Endodermal cell (in vitro differentiated cells): ENCODE data around the gene TNFAIP3. TPM values are rescaled to one million over a fixed set of nuclear protein-coding genes. Genes with fewer than 3 reads are reported as not detected.

Source experiments
- DNase-seq: peaks from one replicate; pipeline ENCODE4 v3.0.0-alpha.2; 2017
- H3K27ac ChIP-seq: 2 replicates; pipeline ENCODE4 v1.5.1; 2013; ENCODE audit warnings: mild to moderate bottlenecking, low read depth, low read length, moderate library complexity
- H3K27me3 ChIP-seq: 2 replicates; pipeline ENCODE4 v1.6.1; 2013; ENCODE audit warnings: mild to moderate bottlenecking, low read length, moderate library complexity; ENCODE audit not compliant: insufficient read depth, control insufficient read depth, poor library complexity, severe bottlenecking
- H3K36me3 ChIP-seq: 2 replicates; pipeline ENCODE4 v1.7.0; 2013; ENCODE audit warnings: mild to moderate bottlenecking, low read length, moderate library complexity; ENCODE audit not compliant: control insufficient read depth, insufficient read depth
- H3K4me1 ChIP-seq: one replicate; pipeline ENCODE4 v1.7.0; 2013; ENCODE audit warnings: low read length; ENCODE audit not compliant: control insufficient read depth, insufficient read depth
- H3K4me3 ChIP-seq: 2 replicates; pipeline ENCODE4 v1.5.1; 2013; ENCODE audit warnings: mild to moderate bottlenecking, low read length, moderate library complexity
- H3K9ac ChIP-seq: 2 replicates; pipeline ENCODE4 v1.6.1; 2013; ENCODE audit warnings: mild to moderate bottlenecking, low read length, moderate library complexity; ENCODE audit not compliant: poor library complexity, severe bottlenecking; ENCODE audit errors: extremely low read depth
- H3K9me3 ChIP-seq: 2 replicates; pipeline ENCODE4 v1.6.1; 2013; ENCODE audit warnings: mild to moderate bottlenecking, low read length, moderate library complexity; ENCODE audit not compliant: control insufficient read depth
- H3K27ac Mint-ChIP-seq: 2 replicates; pipeline ENCODE4 v1.8.0; 2020; ENCODE audit warnings: mixed read lengths
- H3K27me3 Mint-ChIP-seq: 2 replicates; pipeline ENCODE4 v1.8.0; 2021; ENCODE audit warnings: mild to moderate bottlenecking, mixed read lengths; ENCODE audit not compliant: insufficient read depth
- H3K36me3 Mint-ChIP-seq: 2 replicates; pipeline ENCODE4 v1.8.0; 2020; ENCODE audit warnings: low read depth, mixed read lengths
- H3K4me1 Mint-ChIP-seq: 2 replicates; pipeline ENCODE4 v1.8.0; 2020; ENCODE audit warnings: mixed read lengths
- H3K4me3 Mint-ChIP-seq: 2 replicates; pipeline ENCODE4 v1.8.0; 2020; ENCODE audit warnings: mild to moderate bottlenecking, moderate library complexity, mixed read lengths
- H3K9me3 Mint-ChIP-seq: 2 replicates; pipeline ENCODE4 v1.8.0; 2020; ENCODE audit warnings: mild to moderate bottlenecking, mixed read lengths
- CTCF ChIP-seq: fragments of 200-600 bp; sonication (generic); conservative IDR thresholded peaks from 2 replicates; pipeline ENCODE4 v1.5.0; 2021; ENCODE audit warnings: antibody characterized with exemption, mild to moderate bottlenecking
- WGBS, 2 experiments: methylation state at CpG; one replicate each; pipeline versions ENCODE4 v1.1.5 to v1.1.7; 2013; ENCODE audit warnings: missing lambda C conversion rate in 2 of 2, mixed read lengths in 1 of 2; ENCODE audit not compliant: insufficient coverage in 1 of 2, insufficient read length in 1 of 2; 5-methylcytosine and 5-hydroxymethylcytosine counted together
- total RNA-seq, 2 donors: library from RNA; stranded (reverse); fragmentation: NEBNext Ultra II Directional in 1 of 2; extraction: Animal tissue kit (Norgen Biotek cat#: 25700) in 1 of 2; gene quantifications; 2 replicates in 1 of 2; 3 replicates in 1 of 2; pipeline ENCODE4 v1.2.1, GENCODE V29; 2021

Gene TNFAIP3
- total RNA-seq, 2 donors from 2014 or later: 4.4 to 12.3 TPM

- 80 to 87% methylated on average over 8 to 11 of the region's 11 CpGs for WGBS, 2 experiments
- Mint-ChIP-seq H3K36me3 (no peaks in the 10 kb centered on the region), H3K4me3 (no peak overlapping the region), H3K27ac (no peak overlapping the region), H3K9me3 (no peaks in the 10 kb centered on the region), H3K27me3 (no peaks in the 10 kb centered on the region), H3K4me1 (peaks cover 12% of the 10 kb centered on the region)
- Histone ChIP-seq H3K9me3 (no peaks in the 10 kb centered on the region), H3K27me3 (no peaks in the 10 kb centered on the region), H3K9ac (no peak overlapping the region), H3K4me3 (no peak overlapping the region), H3K27ac (peak overlapping the region; percentile 70), H3K4me1 (no peaks in the 10 kb centered on the region), H3K36me3 (no peaks in the 10 kb centered on the region)
- DNase-seq: peak; percentile 59
- TF ChIP-seq CTCF: no peak
Observed at GRCh38 chr6:137823826-137824555, 43.1 kb upstream of the TNFAIP3 start.

- H3K4me3 ChIP-seq: no peak overlapping the region
- no peaks in the 10 kb centered on the region for H3K27me3 ChIP-seq
- TF ChIP-seq CTCF: no peak
- Mint-ChIP-seq H3K27ac (no peak overlapping the region), H3K27me3 (no peaks in the 10 kb centered on the region), H3K4me1 (peaks cover 12% of the 10 kb centered on the region), H3K4me3 (no peak overlapping the region), H3K36me3 (no peaks in the 10 kb centered on the region), H3K9me3 (no peaks in the 10 kb centered on the region)
- H3K9me3 ChIP-seq: no peaks in the 10 kb centered on the region
- H3K27ac ChIP-seq: peak overlapping the region; percentile 70
- no peak overlapping the region for H3K9ac ChIP-seq
- DNase-seq: no peak
- H3K36me3 ChIP-seq: no peaks in the 10 kb centered on the region
- no peaks in the 10 kb centered on the region for H3K4me1 ChIP-seq
- WGBS, 2 experiments: 88% methylated on average over 1 of the region's 1 CpG; no CpG with 5 or more reads in 1 of the 2 experiments
Observed at GRCh38 chr6:137824556-137824879, 42.5 kb upstream of the TNFAIP3 start.

GRCh38 chr6:137824896-137825295 is 42.2 kb upstream of the TNFAIP3 start:
- no peaks in the 10 kb centered on the region for H3K36me3 ChIP-seq
- no peaks in the 10 kb centered on the region for H3K27me3 ChIP-seq
- WGBS, 2 experiments: 63 to 96% methylated on average over 1 to 2 of the region's 2 CpGs
- no peak overlapping the region for H3K4me3 ChIP-seq
- H3K27ac Mint-ChIP-seq: no peak overlapping the region
- no peak for DNase-seq
- no peak overlapping the region for H3K4me3 Mint-ChIP-seq
- no peaks in the 10 kb centered on the region for H3K27me3 Mint-ChIP-seq
- H3K4me1 ChIP-seq: no peaks in the 10 kb centered on the region
- H3K9me3 ChIP-seq: no peaks in the 10 kb centered on the region
- no peak overlapping the region for H3K27ac ChIP-seq
- H3K36me3 Mint-ChIP-seq: no peaks in the 10 kb centered on the region
- H3K9ac ChIP-seq: no peak overlapping the region
- TF ChIP-seq CTCF: no peak
- H3K9me3 Mint-ChIP-seq: no peaks in the 10 kb centered on the region
- peaks cover 13% of the 10 kb centered on the region for H3K4me1 Mint-ChIP-seq
